ENCODE results near the gene BBS5.
"Not testable (repeated sequence)": the region's sequence is repeated elsewhere in the genome, so short reads cannot be mapped to it uniquely, and the experiment has no call there.

Gene BBS5

GRCh38 chr2:169486487-169486886 is 7.2 kb downstream of the BBS5 start:
- DNase-seq (ENCODE audit: low read depth in 2 of 2): no peak

- no peak for DNase-seq (ENCODE audit: low read depth in 2 of 2)
Measured at GRCh38 chr2:169490834-169491233, 11.5 kb downstream of the BBS5 start.

- no peak for DNase-seq (ENCODE audit: low read depth in 2 of 2)
Measured at GRCh38 chr2:169491378-169491777, 12.1 kb downstream of the BBS5 start.

GRCh38 chr2:169493360-169493759 is 14.1 kb downstream of the BBS5 start:
- DNase-seq (ENCODE audit: low read depth in 2 of 2): no peak

GRCh38 chr2:169495310-169495928 is 16.1 kb downstream of the BBS5 start:
- no peak for DNase-seq (ENCODE audit: low read depth in 2 of 2)

- no peak for DNase-seq (ENCODE audit: low read depth in 2 of 2)
Measured at GRCh38 chr2:169504651-169505050, 25.4 kb downstream of the BBS5 start.

GRCh38 chr2:169507698-169508097 is 28.4 kb downstream of the BBS5 start:
- no peak for DNase-seq (ENCODE audit: low read depth in 2 of 2)

GRCh38 chr2:169509298-169509885 is 30.1 kb downstream of the BBS5 start, which contains the start of gene KLHL41:
TSS of gene KLHL41 (plus strand) at chr2:169509702. CDS start at chr2:169509779, 77 bp downstream.
- no peak for DNase-seq (ENCODE audit: low read depth in 2 of 2)

GRCh38 chr2:169509955-169510354 is 30.7 kb downstream of the BBS5 start:
- no peak for DNase-seq (ENCODE audit: low read depth in 2 of 2)

- no peak for DNase-seq (ENCODE audit: low read depth in 2 of 2)
Measured at GRCh38 chr2:169510496-169510895, 31.2 kb downstream of the BBS5 start.

GRCh38 chr2:169511818-169512217 is 32.5 kb downstream of the BBS5 start:
- DNase-seq (ENCODE audit: low read depth in 2 of 2): no peak

- DNase-seq (ENCODE audit: low read depth in 2 of 2): no peak
Measured at GRCh38 chr2:169512525-169512924, 33.2 kb downstream of the BBS5 start.

GRCh38 chr2:169513094-169513493 is 33.8 kb downstream of the BBS5 start:
- DNase-seq (ENCODE audit: low read depth in 2 of 2): no peak

- no peak for DNase-seq (ENCODE audit: low read depth in 2 of 2)
Measured at GRCh38 chr2:169513926-169514325, 34.6 kb downstream of the BBS5 start.

- not testable (repeated sequence) for DNase-seq (ENCODE audit: low read depth in 2 of 2)
Measured at GRCh38 chr2:169514758-169515157, 35.5 kb downstream of the BBS5 start.

- DNase-seq (ENCODE audit: low read depth in 2 of 2): not testable (repeated sequence)
Measured at GRCh38 chr2:169516488-169516995, 37.2 kb downstream of the BBS5 start.

- no peak for DNase-seq (ENCODE audit: low read depth in 2 of 2)
Measured at GRCh38 chr2:169520896-169521295, 41.6 kb downstream of the BBS5 start.

GRCh38 chr2:169523681-169524080 is 44.4 kb downstream of the BBS5 start:
- no peak for DNase-seq (ENCODE audit: low read depth in 2 of 2)

- DNase-seq (ENCODE audit: low read depth in 2 of 2): no peak
Measured at GRCh38 chr2:169525434-169525833, 46.1 kb downstream of the BBS5 start.

GRCh38 chr2:169526451-169526850 is 47.2 kb downstream of the BBS5 start:
- DNase-seq (ENCODE audit: low read depth in 2 of 2): no peak

- peak; percentile 37 to 61 for DNase-seq (ENCODE audit: low read depth in 2 of 2)
Measured at GRCh38 chr2:169528271-169528701, 49.0 kb downstream of the BBS5 start.

- not testable (repeated sequence) for DNase-seq (ENCODE audit: low read depth in 2 of 2)
Measured at GRCh38 chr2:169539460-169539859, 60.2 kb downstream of the BBS5 start.

- DNase-seq (ENCODE audit: low read depth in 2 of 2): no peak
Measured at GRCh38 chr2:169540146-169540545, 60.9 kb downstream of the BBS5 start.

All from stimulated activated CD4-positive, alpha-beta T cell treated with anti-CD3 and anti-CD28 coated beads, Interleukin-1b, Interleukin-23, amount 100 ng/mL, for 1 hour (primary cell).